NCI-H345 treated with DMSO at 0.1 percent for 48 hours (cell line): ENCODE data around the gene PBX1.
A peak's percentile ranks its signal among the peaks of the same experiment; 100 is the strongest.
"Not testable (repeated sequence)": the region's sequence is repeated elsewhere in the genome, so short reads cannot be mapped to it uniquely, and the experiment has no call there.

ENCODE experiments used
- DNase-seq: peaks from one replicate; lab custom pipeline; 2025; ENCODE audit not compliant: unreplicated experiment; lab: John Stamatoyannopoulos, UW

PBX1 gene

GRCh38 chr1:164637461-164638375 is 78.7 kb downstream of the PBX1 start:
- DNase-seq: peak; percentile 17

DNA sequence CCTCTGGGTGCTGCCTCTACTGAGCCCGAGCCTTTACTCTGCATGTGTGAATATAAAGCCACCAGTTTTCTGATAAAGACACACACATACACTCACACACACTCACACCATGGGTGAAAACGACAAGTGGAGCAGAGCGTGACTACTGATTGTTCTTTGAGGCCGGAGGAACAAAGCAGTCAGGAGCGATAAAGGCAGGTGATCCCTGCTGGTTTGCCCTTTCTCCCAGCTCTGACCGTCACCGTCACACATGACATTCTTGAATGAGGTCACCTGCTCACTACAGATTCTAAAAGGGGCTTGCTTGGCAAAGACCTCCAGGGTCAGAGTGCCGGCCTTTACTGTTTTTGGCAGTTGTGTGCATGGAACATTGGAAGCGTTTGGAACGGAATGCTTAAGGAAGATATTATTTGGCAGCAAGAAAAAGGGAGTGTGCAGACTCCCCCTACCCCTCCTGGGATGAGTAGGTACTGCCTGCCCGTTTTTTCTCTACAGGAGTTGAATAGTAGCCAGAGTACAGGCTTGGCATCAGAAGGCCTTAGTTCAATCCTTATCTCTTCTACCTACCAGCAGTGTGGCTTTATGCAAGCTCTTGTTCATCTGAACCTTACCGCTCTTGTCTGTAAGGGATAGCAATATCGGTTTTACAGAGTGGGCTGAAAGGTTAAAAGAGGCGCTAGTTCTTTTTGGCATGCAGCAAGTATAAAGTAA is 79.7 kb downstream of the PBX1 start:
- peak; percentile 35 for DNase-seq

- DNase-seq: no peak
These were observed 81.8 kb downstream of the PBX1 start for GRCh38 chr1:164640686-164641352.

DNA sequence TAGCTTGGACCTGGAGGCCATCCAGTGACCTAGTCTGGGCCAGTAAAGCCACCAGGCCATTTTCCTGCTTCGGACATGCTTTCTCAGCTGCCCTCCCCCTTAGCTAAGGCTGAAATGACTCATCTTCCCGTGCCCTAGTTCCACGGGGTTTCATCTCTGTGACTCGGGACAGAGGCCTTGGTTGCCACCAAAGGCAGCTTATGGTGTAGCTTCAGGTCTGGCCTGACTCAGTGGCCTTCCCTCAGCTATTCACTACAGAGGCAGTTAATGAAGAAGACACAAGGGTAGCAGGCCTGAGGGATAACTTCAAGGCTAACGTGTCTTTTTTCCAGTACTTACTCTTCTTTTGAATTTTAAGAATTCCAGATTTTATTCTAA is 82.4 kb downstream of the PBX1 start:
- DNase-seq: no peak

DNA sequence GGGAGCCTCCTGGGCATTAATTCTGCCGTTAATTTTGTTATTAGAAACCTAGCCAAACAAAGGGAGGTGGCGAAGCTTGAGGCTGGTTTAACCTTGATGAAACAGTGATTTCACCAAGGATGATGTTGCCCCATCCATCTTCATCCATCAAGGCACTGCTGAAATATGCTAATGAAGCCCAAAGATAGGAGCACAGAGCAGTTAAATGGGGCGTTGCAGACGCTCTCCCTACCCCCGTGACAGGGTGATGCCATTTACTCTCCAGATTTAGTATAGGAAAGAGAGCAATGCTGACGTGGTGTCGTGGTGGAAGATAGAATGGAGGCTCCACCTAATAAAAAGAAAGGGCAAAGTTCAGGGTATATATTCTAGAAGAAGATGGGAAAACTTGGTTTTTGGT is 84.0 kb downstream of the PBX1 start:
- no peak for DNase-seq

- no peak for DNase-seq
These were observed 85.3 kb downstream of the PBX1 start for GRCh38 chr1:164644268-164644667.

DNA sequence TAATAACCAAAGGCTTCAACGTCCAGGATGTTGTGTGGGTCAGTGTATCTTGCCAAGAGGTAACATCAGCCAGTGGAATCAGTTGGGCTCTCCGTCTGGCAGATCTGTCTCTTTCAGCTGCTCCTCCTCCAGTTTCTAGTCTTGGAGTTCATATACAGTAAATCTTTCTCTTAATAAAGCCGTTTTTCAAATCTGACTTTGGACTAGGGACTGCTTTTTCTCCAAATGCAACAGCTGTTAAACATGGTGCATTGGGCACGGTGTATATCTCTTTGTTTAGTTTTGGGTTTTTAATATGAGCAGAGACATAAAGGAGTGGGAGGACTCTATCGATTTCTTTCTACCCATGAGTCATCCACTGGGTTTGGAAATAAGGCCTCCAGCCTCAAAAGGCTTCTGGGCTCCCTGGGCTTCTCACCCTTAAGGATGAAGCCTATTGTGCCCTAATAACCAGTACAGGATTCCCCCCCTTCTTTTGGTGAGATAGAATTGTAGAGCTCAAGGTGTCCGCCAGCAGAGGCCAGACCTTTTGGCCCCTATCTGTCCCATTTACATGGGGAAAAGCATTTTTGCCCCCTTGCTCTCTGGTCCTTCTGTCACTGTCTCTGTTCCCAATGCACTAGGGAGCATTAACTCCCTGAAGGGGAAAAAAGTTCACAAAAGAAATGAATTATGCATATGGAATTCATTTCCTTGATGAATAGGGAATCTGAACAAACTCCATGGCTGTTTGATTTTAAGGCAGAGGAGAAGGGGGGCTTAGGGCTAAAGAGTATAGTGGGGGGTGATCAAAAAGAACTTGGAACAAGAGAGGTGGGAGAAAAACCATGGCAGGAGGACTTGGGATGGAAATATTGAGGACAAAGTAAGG is 86.0 kb downstream of the PBX1 start:
- DNase-seq: peak; percentile 25

GRCh38 chr1:164645921-164646320 is 86.9 kb downstream of the PBX1 start:
- no peak for DNase-seq

- DNase-seq: no peak
These were observed 88.2 kb downstream of the PBX1 start for GRCh38 chr1:164647211-164647610.

GRCh38 chr1:164648636-164649035 is 89.7 kb downstream of the PBX1 start:
- DNase-seq: no peak

DNA sequence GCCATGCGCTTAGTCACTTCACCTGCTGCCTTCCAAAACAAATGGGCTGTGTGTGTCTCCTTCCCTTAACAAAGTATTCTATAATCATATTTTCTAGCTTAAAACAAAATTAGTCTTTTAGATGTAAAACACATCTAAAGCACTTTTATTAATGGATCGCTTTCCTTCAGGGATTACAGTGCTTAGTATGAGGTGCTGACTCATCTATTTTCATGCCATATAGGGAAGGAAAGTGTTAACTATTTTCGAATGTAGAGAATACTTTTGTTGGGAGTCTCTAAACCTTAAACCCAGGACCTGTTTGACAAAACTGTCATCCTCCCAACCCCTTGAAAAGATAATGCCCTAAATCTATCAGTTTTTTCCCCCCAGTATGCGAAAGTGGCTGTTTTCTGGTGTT is 90.2 kb downstream of the PBX1 start:
- DNase-seq: no peak

GRCh38 chr1:164650531-164650930 is 91.5 kb downstream of the PBX1 start:
- no peak for DNase-seq

DNA sequence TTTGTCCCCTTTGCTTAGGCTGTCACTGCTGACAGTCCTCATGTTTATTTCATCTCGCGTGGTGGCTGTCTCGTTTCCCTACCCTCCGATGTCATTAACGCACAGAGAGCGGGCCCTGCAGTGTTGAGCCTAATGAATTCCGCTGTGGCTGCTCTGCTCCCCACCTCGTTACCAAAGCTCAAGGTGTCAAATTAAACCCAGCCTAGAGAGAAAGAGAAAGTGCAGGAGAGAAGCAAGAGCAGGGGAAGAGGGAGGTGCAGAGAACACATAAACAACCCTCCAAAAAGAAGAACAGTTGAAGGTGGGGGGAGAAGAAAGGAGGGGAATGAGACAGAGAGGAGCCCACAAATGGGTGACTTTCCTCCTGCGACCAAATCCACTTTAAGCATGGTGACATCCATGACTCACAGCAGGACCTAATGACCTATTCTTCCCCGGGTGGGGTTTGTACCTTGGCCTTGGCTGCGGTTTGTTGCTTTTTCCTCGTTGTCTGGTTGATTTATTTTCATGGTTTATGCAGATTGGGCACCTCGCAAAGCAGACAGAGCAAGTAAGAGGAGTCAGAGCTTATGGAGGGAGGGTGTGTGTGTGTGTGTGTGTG is 92.5 kb downstream of the PBX1 start:
- DNase-seq: no peak

- DNase-seq: not testable (repeated sequence)
These were observed 94.0 kb downstream of the PBX1 start for GRCh38 chr1:164652969-164653368.

GRCh38 chr1:164653705-164654104 is 94.7 kb downstream of the PBX1 start:
- no peak for DNase-seq

GRCh38 chr1:164654200-164654599 is 95.2 kb downstream of the PBX1 start:
- no peak for DNase-seq

DNA sequence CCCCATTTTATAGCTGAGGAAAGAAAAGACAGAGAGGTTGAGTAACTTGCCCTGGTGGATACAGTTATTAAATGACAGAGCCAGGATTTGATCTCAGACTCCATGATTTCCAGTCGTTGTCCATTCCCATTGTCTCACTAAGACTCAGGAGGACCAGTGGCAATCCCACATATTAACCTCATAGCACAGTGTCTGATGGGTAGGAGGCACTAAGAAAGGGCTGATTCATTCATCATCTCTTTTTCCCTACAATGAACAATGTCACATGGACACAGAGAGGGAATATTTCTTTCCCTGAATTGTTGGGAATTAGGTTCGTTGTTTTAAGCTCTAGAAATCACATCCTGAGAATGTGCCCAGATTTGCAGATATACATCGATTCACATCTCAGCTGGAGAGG is 99.9 kb downstream of the PBX1 start:
- no peak for DNase-seq

GRCh38 chr1:164659621-164660411 is 100.8 kb downstream of the PBX1 start:
- DNase-seq: no peak

- no peak for DNase-seq
These were observed 101.4 kb downstream of the PBX1 start for GRCh38 chr1:164660412-164660772.

GRCh38 chr1:164660775-164661174 is 101.8 kb downstream of the PBX1 start:
- DNase-seq: no peak
